ENCODE results near the gene FGF18. TPM values are rescaled to one million over a fixed set of nuclear protein-coding genes. Genes with fewer than 3 reads are reported as not detected.
A peak's percentile ranks its signal among the peaks of the same experiment; 100 is the strongest.
"Not testable (repeated sequence)": the region's sequence is repeated elsewhere in the genome, so short reads cannot be mapped to it uniquely, and the experiment has no call there.

FGF18 gene
- total RNA-seq, 2 donors from 2014 or later, result 0.12 to 0.17 TPM

- Mint-ChIP-seq H3K36me3 (ENCODE audit: insufficient read depth in 2 of 2) (peaks cover 29 to 59% of the 10 kb centered on the region in 2 donors), H3K27ac (peak overlapping the region; percentile 99), H3K4me1 (ENCODE audit: low read depth) (peaks cover 74% of the 10 kb centered on the region), H3K27me3 (ENCODE audit: low read depth) (no peaks in the 10 kb centered on the region), H3K4me3 (peak overlapping the region; percentile 91 to 99), H3K9me3 (no peaks in the 10 kb centered on the region)
- DNase-seq (peak in 1 of 2 donors; percentile 41), ATAC-seq (replicated peaks in 1 of 2) (peak; percentile 5 to 30)
Observed at GRCh38 chr5:171390883-171391677, 28.4 kb upstream of the FGF18 start.

DNA sequence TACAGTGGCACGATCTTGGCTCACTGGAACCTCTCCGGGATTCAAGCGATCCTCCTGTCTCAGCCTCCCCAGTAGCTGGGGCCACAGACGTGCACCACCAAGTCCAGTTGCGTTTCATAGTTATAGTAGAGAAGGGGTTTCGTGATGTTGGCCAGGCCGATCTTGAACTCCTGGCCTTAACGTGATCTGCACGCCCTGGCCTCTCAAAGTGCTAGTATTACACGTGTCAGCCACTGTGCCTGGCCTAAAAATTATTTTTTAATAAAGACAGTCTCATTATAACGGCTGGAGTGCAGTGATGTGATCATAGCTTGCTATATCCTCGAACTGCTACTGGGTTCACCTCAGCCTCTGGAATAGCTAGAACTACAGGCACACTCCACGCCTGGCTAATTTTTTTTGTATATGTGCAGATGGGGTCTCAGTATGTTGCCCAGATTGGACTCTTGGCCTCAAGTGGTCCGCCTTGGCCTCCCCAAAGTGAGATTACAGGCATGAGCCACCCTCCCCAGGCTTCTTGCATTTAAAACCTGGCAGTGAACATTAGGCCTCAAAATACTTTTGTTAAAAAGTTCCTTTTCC lies 27.4 kb upstream of the FGF18 start:
- Mint-ChIP-seq H3K9me3 (no peaks in the 10 kb centered on the region), H3K4me1 (ENCODE audit: low read depth) (peaks cover 84% of the 10 kb centered on the region), H3K27me3 (ENCODE audit: low read depth) (no peaks in the 10 kb centered on the region), H3K27ac (no peak overlapping the region), H3K4me3 (peak overlapping the region; percentile 15 to 83), H3K36me3 (ENCODE audit: insufficient read depth in 2 of 2) (peaks cover 33 to 66% of the 10 kb centered on the region in 2 donors)
- ATAC-seq (replicated peaks in 1 of 2), result no peak
- no peak for DNase-seq

- Mint-ChIP-seq H3K27me3 (ENCODE audit: low read depth) (no peaks in the 10 kb centered on the region), H3K4me1 (ENCODE audit: low read depth) (peaks cover 90% of the 10 kb centered on the region), H3K36me3 (ENCODE audit: insufficient read depth in 2 of 2) (peaks cover 36 to 71% of the 10 kb centered on the region in 2 donors), H3K27ac (peak overlapping the region; percentile 98), H3K9me3 (no peaks in the 10 kb centered on the region), H3K4me3 (peak overlapping the region; percentile 41 to 83)
- ATAC-seq (replicated peaks in 1 of 2) (no peak), DNase-seq (no peak)
Observed at GRCh38 chr5:171392585-171393159, 26.8 kb upstream of the FGF18 start.

GRCh38 chr5:171395042-171395441 lies 24.4 kb upstream of the FGF18 start:
- peaks cover 90% of the 10 kb centered on the region for H3K4me1 Mint-ChIP-seq (ENCODE audit: low read depth)
- DNase-seq (no peak), ATAC-seq (replicated peaks in 1 of 2) (no peak)
- peaks cover 29 to 70% of the 10 kb centered on the region in 2 donors for H3K36me3 Mint-ChIP-seq (ENCODE audit: insufficient read depth in 2 of 2)
- peak overlapping the region; percentile 45 to 52 for H3K4me3 Mint-ChIP-seq
- H3K27me3 Mint-ChIP-seq (ENCODE audit: low read depth), result no peaks in the 10 kb centered on the region
- H3K27ac Mint-ChIP-seq, result peak overlapping the region; percentile 87
- H3K9me3 Mint-ChIP-seq, result no peaks in the 10 kb centered on the region

DNA sequence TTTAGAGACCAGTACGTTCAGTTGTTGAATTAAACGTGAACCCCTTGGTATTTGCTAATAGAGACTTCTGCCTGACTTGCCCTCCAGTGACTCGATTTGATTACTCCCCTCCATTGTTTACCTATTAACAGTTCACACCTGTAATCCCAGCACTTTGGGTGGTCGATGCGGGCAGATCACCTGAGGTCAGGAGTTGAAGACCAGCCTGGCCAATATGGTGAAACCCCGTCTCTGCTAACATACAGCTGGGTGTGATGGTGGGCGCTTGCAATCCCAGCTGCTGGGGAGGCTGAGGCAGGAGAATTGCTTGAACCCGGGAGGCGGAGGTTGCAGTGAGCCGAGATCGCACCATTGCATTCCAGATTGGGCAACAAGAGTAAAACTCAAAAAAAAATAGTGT lies 22.9 kb upstream of the FGF18 start:
- ATAC-seq (replicated peaks in 1 of 2), result peak in 1 of 2 donors; percentile 4
- H3K27me3 Mint-ChIP-seq (ENCODE audit: low read depth); DNase-seq; H3K9me3 Mint-ChIP-seq: not testable (repeated sequence)
- Mint-ChIP-seq H3K4me3 (peak overlapping the region in 1 of 2 donors; percentile 11), H3K36me3 (ENCODE audit: insufficient read depth in 2 of 2) (peaks cover 25 to 70% of the 10 kb centered on the region in 2 donors), H3K4me1 (ENCODE audit: low read depth) (peaks cover 90% of the 10 kb centered on the region), H3K27ac (peak overlapping the region; percentile 6)

DNA sequence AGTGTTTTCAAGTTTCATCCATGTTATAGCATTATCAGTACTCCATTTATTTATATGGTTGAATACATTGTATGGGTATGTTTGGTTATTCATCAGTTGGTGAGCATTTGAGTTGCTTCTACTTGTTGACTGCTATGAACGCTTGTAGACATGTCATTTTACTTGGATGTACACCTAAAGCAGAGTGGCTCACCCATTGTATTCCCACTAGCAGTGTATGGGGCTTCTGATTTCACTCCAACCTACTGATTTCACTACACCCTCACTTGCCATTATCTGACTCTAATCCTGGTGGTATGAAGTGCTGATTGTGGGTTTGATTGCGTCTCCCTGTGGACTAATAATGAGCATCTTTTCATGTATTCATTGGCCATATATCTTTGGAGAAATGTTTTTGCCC lies 22.3 kb upstream of the FGF18 start:
- Mint-ChIP-seq H3K4me3 (no peak overlapping the region), H3K27me3 (ENCODE audit: low read depth) (no peaks in the 10 kb centered on the region), H3K9me3 (no peaks in the 10 kb centered on the region), H3K36me3 (ENCODE audit: insufficient read depth in 2 of 2) (peaks cover 28 to 73% of the 10 kb centered on the region in 2 donors), H3K27ac (peak overlapping the region; percentile 6), H3K4me1 (ENCODE audit: low read depth) (peaks cover 88% of the 10 kb centered on the region)
- no peak for DNase-seq
- peak; percentile 11 to 26 for ATAC-seq (replicated peaks in 1 of 2)

DNA sequence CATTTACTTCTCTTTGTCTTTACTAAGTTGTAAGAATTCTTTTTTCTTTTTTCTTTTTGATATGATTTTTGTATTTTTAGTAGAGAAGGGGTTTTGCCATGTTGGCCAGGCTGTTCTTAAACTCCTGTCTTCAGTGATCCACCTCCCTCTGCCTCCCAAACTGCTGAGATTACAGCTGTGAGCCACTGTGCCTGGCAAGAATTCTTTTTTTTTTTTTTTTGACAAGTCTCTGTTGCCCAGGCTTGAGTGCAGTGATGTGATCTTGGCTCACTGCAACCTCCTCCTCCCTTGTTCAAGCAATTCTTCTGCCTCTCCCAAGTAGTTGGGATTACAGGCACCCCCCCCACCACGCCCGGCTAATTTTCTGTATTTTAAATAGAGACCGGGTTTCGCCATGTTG lies 21.8 kb upstream of the FGF18 start:
- H3K36me3 Mint-ChIP-seq (ENCODE audit: insufficient read depth in 2 of 2), result peaks cover 28 to 71% of the 10 kb centered on the region in 2 donors
- peaks cover 84% of the 10 kb centered on the region for H3K4me1 Mint-ChIP-seq (ENCODE audit: low read depth)
- no peak overlapping the region for H3K4me3 Mint-ChIP-seq
- no peak for DNase-seq
- H3K27me3 Mint-ChIP-seq (ENCODE audit: low read depth), result no peaks in the 10 kb centered on the region
- H3K27ac Mint-ChIP-seq, result peak overlapping the region; percentile 6
- ATAC-seq (replicated peaks in 1 of 2), result no peak
- no peaks in the 10 kb centered on the region for H3K9me3 Mint-ChIP-seq

DNA sequence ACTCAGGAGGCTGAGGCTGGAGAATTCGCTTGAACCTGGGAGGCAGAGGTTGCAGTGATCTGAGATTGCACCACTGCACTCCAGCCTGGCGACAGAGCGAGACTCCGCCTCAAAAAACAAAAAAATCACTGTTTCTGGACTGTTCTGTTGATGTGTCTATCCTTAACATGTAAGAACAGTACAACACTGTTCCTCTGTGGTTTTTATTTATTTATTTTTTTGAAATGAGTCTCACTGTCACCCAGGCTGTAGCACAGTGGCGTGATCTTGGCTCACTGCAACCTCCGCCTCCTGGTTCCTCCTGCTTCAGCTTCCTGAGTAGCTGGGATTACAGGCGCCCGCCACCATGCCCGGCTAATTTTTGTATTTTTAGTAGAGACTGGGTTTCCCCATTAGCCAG lies 20.8 kb upstream of the FGF18 start:
- H3K4me1 Mint-ChIP-seq (ENCODE audit: low read depth), result peaks cover 74% of the 10 kb centered on the region
- not testable (repeated sequence) for H3K27ac Mint-ChIP-seq
- peak in 1 of 2 donors; percentile 5 for ATAC-seq (replicated peaks in 1 of 2)

GRCh38 chr5:171400169-171400568 lies 19.3 kb upstream of the FGF18 start:
- DNase-seq (no peak), ATAC-seq (replicated peaks in 1 of 2) (no peak)
- peak overlapping the region; percentile 3 for H3K27ac Mint-ChIP-seq
- no peaks in the 10 kb centered on the region for H3K9me3 Mint-ChIP-seq
- H3K4me3 Mint-ChIP-seq, result no peak overlapping the region
- no peaks in the 10 kb centered on the region for H3K27me3 Mint-ChIP-seq (ENCODE audit: low read depth)
- H3K36me3 Mint-ChIP-seq (ENCODE audit: insufficient read depth in 2 of 2), result peaks cover 24 to 59% of the 10 kb centered on the region in 2 donors
- H3K4me1 Mint-ChIP-seq (ENCODE audit: low read depth), result peaks cover 68% of the 10 kb centered on the region

More for the DNA sequence above, 20.8 kb upstream of the FGF18 start:
- not testable (repeated sequence) for H3K27me3 Mint-ChIP-seq (ENCODE audit: low read depth); H3K4me3 Mint-ChIP-seq; H3K9me3 Mint-ChIP-seq; DNase-seq
- peaks cover 25 to 63% of the 10 kb centered on the region in 2 donors for H3K36me3 Mint-ChIP-seq (ENCODE audit: insufficient read depth in 2 of 2)

GRCh38 chr5:171401167-171401947 lies 18.1 kb upstream of the FGF18 start:
- Mint-ChIP-seq H3K4me1 (ENCODE audit: low read depth) (peaks cover 68% of the 10 kb centered on the region), H3K4me3 (no peak overlapping the region), H3K27me3 (ENCODE audit: low read depth) (no peaks in the 10 kb centered on the region), H3K27ac (peak overlapping the region; percentile 63), H3K9me3 (no peaks in the 10 kb centered on the region), H3K36me3 (ENCODE audit: insufficient read depth in 2 of 2) (peaks cover 23 to 64% of the 10 kb centered on the region in 2 donors)
- ATAC-seq (replicated peaks in 1 of 2), result peak in 1 of 2 donors; percentile 3
- DNase-seq, result no peak

DNA sequence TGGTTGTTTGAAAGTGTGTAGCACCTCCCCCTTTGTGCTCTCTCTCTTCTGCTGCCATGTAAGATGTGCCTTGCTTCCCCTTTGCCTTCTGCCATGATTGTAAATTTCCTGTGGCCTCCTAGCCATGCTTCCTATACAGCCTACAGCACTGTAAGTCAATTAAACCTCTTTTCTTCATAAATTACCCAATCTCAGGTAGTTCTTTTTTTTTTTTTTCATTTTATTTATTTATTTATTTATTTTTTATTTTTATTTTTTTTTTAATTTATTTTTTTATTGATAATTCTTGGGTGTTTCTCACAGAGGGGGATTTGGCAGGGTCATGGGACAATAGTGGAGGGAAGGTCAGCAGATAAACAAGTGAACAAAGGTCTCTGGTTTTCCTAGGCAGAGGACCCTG lies 16.7 kb upstream of the FGF18 start:
- peaks cover 66% of the 10 kb centered on the region for H3K4me1 Mint-ChIP-seq (ENCODE audit: low read depth)
- not testable (repeated sequence) for ATAC-seq (replicated peaks in 1 of 2); H3K27ac Mint-ChIP-seq; H3K4me3 Mint-ChIP-seq; DNase-seq; H3K27me3 Mint-ChIP-seq (ENCODE audit: low read depth); H3K9me3 Mint-ChIP-seq
- peaks cover 18 to 65% of the 10 kb centered on the region in 2 donors for H3K36me3 Mint-ChIP-seq (ENCODE audit: insufficient read depth in 2 of 2)

- peak overlapping the region; percentile 92 for H3K27ac Mint-ChIP-seq
- H3K4me3 Mint-ChIP-seq, result no peak overlapping the region
- ATAC-seq (replicated peaks in 1 of 2) (no peak), DNase-seq (no peak)
- H3K27me3 Mint-ChIP-seq (ENCODE audit: low read depth), result no peaks in the 10 kb centered on the region
- peaks cover 14 to 62% of the 10 kb centered on the region in 2 donors for H3K36me3 Mint-ChIP-seq (ENCODE audit: insufficient read depth in 2 of 2)
- H3K4me1 Mint-ChIP-seq (ENCODE audit: low read depth), result peaks cover 58% of the 10 kb centered on the region
- no peaks in the 10 kb centered on the region for H3K9me3 Mint-ChIP-seq
Observed at GRCh38 chr5:171405615-171406014, 13.8 kb upstream of the FGF18 start.
